Activated naive CD4-positive, alpha-beta T cell treated with anti-CD3 and anti-CD28 coated beads, Interleukin-2, amount 10 ng/mL, durations not matched to agents 7 days and 5 days (primary cell): ENCODE results near the gene PDHX.
"Not testable (repeated sequence)": the region's sequence is repeated elsewhere in the genome, so short reads cannot be mapped to it uniquely, and the experiment has no call there.

ENCODE experiments used
- CTCF ChIA-PET: fragments of 350-600 bp; sonication (Branson Sonifier 250); formaldehyde crosslinking; loops from one replicate; lab custom pipeline; 2021; ENCODE audit warnings: antibody characterized with exemption; lab: Charles Lee
- DNase-seq: peaks from one replicate; pipeline ENCODE4 v3.0.0-alpha.2; 2020
- H3K27ac Mint-ChIP-seq: one replicate; pipeline ENCODE4 v1.8.0; 2021; ENCODE audit warnings: mild to moderate bottlenecking, moderate library complexity, mixed read lengths
- H3K27me3 Mint-ChIP-seq: one replicate; pipeline ENCODE4 v1.8.0; 2021; ENCODE audit warnings: mild to moderate bottlenecking, mixed read lengths
- H3K36me3 Mint-ChIP-seq: one replicate; pipeline ENCODE4 v1.8.0; 2021; ENCODE audit warnings: mixed read lengths
- H3K4me1 Mint-ChIP-seq: one replicate; pipeline ENCODE4 v1.8.0; 2021; ENCODE audit warnings: mixed read lengths
- H3K4me3 Mint-ChIP-seq: one replicate; pipeline ENCODE4 v1.8.0; 2021; ENCODE audit warnings: mild to moderate bottlenecking, moderate library complexity, mixed read lengths
- H3K9me3 Mint-ChIP-seq: one replicate; pipeline ENCODE4 v1.8.0; 2021; ENCODE audit warnings: mixed read lengths

Gene PDHX

DNA sequence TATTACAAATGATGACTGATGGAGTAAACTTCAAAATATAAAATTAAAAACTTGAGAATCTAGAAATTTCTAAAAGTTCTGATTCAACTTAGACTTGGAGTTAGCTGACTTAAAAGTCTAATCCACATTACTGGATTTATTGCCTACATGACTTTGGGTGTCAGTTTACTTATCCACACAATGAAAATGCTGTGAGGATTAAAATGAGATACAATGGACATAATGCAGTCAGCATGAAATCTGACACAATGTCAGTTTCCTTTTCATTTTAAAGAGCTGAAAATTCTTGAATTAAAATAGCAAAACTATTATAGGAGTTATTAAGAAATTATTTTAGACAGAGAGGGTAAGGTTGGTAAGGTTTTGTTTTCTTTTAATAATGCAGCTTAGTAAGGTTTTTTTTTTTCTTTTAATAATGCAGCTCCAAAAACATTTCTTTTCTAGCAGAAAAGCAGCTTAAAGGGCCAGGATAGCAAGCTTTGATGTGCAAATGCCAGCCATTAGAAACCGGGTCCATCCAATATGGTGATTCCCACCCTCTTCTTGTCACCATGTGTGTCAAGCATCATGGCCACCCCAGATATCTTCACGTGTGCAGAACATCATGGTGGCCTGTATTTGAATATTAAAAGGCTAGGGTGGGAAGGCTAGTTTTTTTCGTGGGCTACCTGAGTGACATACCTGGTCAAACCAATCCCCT is 19.1 kb upstream of the PDHX start:
- H3K9me3 Mint-ChIP-seq: peaks cover 50% of the 10 kb centered on the region
- no peaks in the 10 kb centered on the region for H3K27me3 Mint-ChIP-seq
- no peak overlapping the region for H3K27ac Mint-ChIP-seq
- no peaks in the 10 kb centered on the region for H3K4me1 Mint-ChIP-seq
- peaks cover 28% of the 10 kb centered on the region for H3K36me3 Mint-ChIP-seq
- DNase-seq: no peak
- H3K4me3 Mint-ChIP-seq: no peak overlapping the region
- CTCF ChIA-PET: interaction anchor here (1.3 to 1.4 kb wide), 2 partner anchors 9 to 331 kb away, joined by 3 to 4 read pairs; no protein-coding TSS in a partner anchor

DNA sequence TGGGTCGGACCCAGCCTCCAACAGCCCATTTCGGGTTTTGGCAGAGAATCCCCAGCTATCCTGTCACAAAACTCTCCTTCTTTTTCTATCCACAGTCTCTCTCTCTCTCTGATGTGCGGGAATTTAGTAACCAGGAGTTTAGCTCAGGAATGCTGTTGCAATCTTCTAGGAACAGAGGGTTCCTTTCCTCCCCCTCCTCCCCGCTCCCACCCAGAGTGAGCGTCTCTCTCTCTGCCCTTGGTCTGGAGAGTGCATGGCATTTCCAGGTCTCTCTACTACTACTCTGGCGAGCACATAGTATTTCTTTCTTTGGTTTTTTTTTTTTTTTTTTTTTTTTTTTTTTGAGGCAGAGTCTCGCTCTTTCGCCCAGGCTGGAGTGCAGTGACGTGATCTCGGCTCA is 17.9 kb upstream of the PDHX start:
- Mint-ChIP-seq H3K36me3 (peaks cover 34% of the 10 kb centered on the region), H3K4me3 (no peak overlapping the region), H3K27ac (no peak overlapping the region), H3K27me3 (no peaks in the 10 kb centered on the region), H3K4me1 (no peaks in the 10 kb centered on the region), H3K9me3 (peaks cover 54% of the 10 kb centered on the region)
- CTCF ChIA-PET: interaction anchor here (0.8 to 1.0 kb wide), 2 partner anchors 11 to 312 kb away, joined by 3 read pairs; no protein-coding TSS in a partner anchor
- DNase-seq: no peak

DNA sequence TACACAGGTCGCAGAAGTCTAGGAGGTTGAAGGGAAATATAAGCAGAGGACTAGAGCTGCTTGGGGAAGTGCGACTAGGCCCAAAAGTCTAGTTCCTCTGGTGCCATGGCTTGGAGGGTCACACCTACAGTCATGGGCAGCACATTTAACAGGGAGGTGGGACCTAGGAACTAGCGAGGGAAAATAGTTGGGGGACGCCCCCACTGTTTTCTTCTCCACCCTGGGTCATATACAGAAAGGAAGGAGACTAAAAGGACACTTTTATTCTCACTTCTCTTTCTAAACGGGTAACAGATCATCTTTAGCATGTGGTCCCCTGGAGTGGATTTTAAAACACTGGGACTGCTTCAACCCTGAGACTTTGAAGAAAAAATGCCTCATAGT is 16.8 kb upstream of the PDHX start:
- no peak for DNase-seq
- peaks cover 60% of the 10 kb centered on the region for H3K9me3 Mint-ChIP-seq
- no peaks in the 10 kb centered on the region for H3K4me1 Mint-ChIP-seq
- H3K36me3 Mint-ChIP-seq: peaks cover 38% of the 10 kb centered on the region
- H3K27me3 Mint-ChIP-seq: no peaks in the 10 kb centered on the region
- H3K27ac Mint-ChIP-seq: no peak overlapping the region
- CTCF ChIA-PET: interaction anchor here (0.8 kb wide), 1 partner anchor 8 kb away, joined by 5 read pairs; no protein-coding TSS in a partner anchor
- no peak overlapping the region for H3K4me3 Mint-ChIP-seq

DNA sequence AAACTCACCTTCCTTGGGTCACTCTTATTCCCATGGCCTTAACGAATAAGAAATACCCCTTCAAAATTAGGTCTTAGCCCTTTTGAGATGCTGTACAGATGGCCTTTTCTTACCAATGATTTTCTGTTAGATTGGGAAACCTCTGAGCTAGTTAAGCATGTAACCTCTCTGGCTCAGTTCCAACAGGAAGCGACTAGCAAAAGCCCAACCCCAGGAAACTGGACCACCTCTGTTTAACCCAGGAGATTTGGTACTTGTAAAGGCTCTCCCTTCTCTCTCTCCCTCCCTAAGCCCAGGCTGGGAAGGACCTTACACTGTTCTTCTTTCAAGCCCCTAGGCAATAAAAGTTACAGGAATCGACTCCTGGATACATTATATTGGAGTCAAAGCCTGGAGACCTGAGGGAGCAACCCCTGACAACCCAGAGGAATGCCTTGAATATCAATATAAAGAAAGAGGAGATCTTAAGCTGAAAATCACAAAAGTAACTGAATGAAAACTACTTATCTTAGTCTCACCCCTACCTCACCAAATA is 11.9 kb upstream of the PDHX start:
- H3K27me3 Mint-ChIP-seq: no peaks in the 10 kb centered on the region
- CTCF ChIA-PET: no interaction called here
- peaks cover 23% of the 10 kb centered on the region for H3K36me3 Mint-ChIP-seq
- no peak overlapping the region for H3K4me3 Mint-ChIP-seq
- no peak for DNase-seq
- no peaks in the 10 kb centered on the region for H3K4me1 Mint-ChIP-seq
- H3K27ac Mint-ChIP-seq: no peak overlapping the region
- H3K9me3 Mint-ChIP-seq: peaks cover 38% of the 10 kb centered on the region

DNA sequence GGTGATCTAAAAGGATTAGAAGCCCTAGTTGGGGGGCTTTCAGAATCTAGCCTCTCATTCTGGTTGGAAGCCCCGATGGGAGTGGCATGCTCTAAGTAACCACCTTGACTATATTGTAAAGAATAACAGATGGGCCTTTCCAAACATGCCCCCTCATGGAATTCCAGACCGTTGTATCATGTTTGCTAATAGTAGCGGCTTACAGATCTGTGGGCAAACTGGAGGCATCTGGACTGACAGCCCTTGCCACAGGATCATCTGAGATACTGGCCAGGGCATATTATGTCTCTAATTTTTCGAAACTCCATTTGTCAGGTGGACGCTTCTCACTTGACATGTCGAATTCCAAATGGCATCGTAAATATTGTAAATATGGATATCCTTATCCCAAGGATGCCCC is 10.8 kb upstream of the PDHX start:
- Mint-ChIP-seq H3K4me3 (no peak overlapping the region), H3K4me1 (no peaks in the 10 kb centered on the region), H3K27me3 (no peaks in the 10 kb centered on the region), H3K27ac (no peak overlapping the region), H3K9me3 (peaks cover 27% of the 10 kb centered on the region), H3K36me3 (peaks cover 16% of the 10 kb centered on the region)
- CTCF ChIA-PET: no interaction called here
- no peak for DNase-seq

DNA sequence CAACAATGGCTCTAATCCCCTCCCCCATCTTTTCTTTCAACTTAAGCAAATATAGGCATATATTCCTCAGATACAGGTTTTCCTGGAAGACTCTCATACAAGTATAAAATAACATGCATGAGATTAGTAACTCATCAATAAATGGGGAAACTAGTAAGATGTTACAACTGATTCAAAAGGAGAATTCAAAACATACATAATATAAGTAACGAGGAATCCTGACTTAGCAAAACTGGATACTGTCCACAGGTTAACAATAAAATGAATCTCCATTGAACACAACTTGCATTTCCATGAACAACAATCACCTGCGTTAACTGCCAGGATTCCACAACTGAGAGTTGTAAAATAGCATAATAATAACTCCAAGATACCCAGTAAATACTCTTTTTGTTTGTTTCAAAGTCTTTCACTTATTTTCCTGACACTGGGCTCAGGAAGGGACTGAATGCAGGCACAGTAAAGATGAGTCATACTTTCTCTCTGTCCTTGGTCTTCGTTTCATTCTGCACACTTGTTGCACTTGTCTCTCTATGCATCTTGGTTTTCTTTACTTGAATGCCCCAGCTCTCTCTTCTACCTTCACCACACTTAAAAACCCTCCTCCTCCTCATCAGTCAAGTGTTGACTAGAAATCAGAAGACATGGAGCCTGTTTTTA is 8.4 kb upstream of the PDHX start:
- CTCF ChIA-PET: interaction anchor here (0.8 to 1.3 kb wide), 2 partner anchors 17 to 496 kb away, joined by 4 read pairs; no protein-coding TSS in a partner anchor

DNA sequence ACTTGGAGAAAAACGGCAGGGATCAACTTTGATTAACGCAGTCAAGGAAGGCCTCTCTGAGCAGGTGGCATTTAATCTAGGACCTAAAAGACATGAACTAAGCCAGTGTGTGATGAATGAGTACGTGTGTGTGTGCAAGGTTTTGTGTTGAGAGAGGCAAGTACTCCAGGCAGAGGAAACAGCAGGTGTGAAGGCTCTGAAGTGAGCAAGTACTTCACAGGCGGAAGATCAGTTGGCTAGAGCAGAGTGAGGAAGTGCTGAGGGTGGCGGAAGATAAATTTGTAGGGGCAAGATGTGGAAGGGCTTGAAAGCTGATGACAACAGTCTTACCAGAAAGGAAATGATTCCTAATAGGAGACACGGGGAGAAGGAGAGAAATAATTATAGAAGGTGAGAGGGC is 7.0 kb upstream of the PDHX start:
- peaks cover 15% of the 10 kb centered on the region for H3K36me3 Mint-ChIP-seq
- H3K9me3 Mint-ChIP-seq: peaks cover 4% of the 10 kb centered on the region
- no peak overlapping the region for H3K4me3 Mint-ChIP-seq
- CTCF ChIA-PET: interaction anchor here (0.8 to 1.6 kb wide), 4 partner anchors 11 to 484 kb away, joined by 3 to 4 read pairs (median 4); no protein-coding TSS in a partner anchor
- H3K27ac Mint-ChIP-seq: no peak overlapping the region
- DNase-seq: no peak
- H3K27me3 Mint-ChIP-seq: no peaks in the 10 kb centered on the region
- peaks cover 6% of the 10 kb centered on the region for H3K4me1 Mint-ChIP-seq

More for the DNA sequence above, 8.4 kb upstream of the PDHX start:
- Mint-ChIP-seq H3K9me3 (peaks cover 8% of the 10 kb centered on the region), H3K27ac (no peak overlapping the region), H3K4me3 (no peak overlapping the region), H3K4me1 (no peaks in the 10 kb centered on the region), H3K27me3 (no peaks in the 10 kb centered on the region), H3K36me3 (peaks cover 14% of the 10 kb centered on the region)
- no peak for DNase-seq

DNA sequence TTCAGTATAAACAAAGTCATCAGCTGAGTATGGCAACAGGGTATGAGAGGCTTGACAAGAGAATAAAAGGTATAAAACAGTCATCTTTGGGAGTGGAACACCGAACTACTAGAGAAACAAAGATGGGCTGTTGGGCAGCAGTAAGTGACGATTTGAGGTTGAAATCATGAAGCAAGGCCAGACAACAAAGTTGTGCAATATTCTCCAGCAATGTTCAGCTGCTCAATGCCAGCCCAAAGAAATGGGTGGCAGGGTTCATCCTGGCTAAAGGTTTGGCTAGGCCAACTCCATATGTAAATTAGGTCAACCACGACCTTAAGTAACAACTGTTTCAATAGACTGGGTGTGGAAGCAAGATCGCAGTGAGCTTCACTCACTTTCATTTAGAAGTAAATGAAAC is 6.5 kb upstream of the PDHX start:
- peaks cover 9% of the 10 kb centered on the region for H3K4me1 Mint-ChIP-seq
- H3K27ac Mint-ChIP-seq: no peak overlapping the region
- peaks cover 13% of the 10 kb centered on the region for H3K36me3 Mint-ChIP-seq
- H3K9me3 Mint-ChIP-seq: peaks cover 4% of the 10 kb centered on the region
- no peaks in the 10 kb centered on the region for H3K27me3 Mint-ChIP-seq
- DNase-seq: no peak
- CTCF ChIA-PET: interaction anchor here (0.8 to 1.6 kb wide), 2 partner anchors 482 to 483 kb away, joined by 3 to 4 read pairs; no protein-coding TSS in a partner anchor
- no peak overlapping the region for H3K4me3 Mint-ChIP-seq

DNA sequence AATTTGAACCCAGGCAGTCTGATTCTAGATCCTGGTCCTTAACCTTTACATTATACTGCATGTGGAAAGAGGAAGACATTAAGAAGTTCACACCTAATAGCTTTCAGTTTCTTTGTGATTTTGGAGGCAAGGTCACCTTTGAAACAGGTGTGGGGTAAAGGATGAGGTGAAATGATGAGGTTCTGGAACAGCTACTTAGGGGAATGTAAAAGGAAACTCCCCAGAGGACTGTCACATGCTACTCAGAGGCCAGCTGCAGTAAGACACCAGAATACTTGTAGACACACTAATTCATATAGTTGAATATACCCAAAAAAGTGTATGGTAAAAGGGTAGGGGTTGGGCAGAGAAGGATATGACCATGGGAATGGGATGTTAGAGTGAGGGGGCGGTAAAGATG is 5.6 kb upstream of the PDHX start:
- CTCF ChIA-PET: interaction anchor here (1.6 kb wide), 1 partner anchor 483 kb away, joined by 4 read pairs; no protein-coding TSS in a partner anchor
- DNase-seq: no peak
- no peaks in the 10 kb centered on the region for H3K27me3 Mint-ChIP-seq
- peaks cover 4% of the 10 kb centered on the region for H3K9me3 Mint-ChIP-seq
- peaks cover 16% of the 10 kb centered on the region for H3K36me3 Mint-ChIP-seq
- H3K4me3 Mint-ChIP-seq: no peak overlapping the region
- H3K27ac Mint-ChIP-seq: no peak overlapping the region
- H3K4me1 Mint-ChIP-seq: peaks cover 16% of the 10 kb centered on the region

DNA sequence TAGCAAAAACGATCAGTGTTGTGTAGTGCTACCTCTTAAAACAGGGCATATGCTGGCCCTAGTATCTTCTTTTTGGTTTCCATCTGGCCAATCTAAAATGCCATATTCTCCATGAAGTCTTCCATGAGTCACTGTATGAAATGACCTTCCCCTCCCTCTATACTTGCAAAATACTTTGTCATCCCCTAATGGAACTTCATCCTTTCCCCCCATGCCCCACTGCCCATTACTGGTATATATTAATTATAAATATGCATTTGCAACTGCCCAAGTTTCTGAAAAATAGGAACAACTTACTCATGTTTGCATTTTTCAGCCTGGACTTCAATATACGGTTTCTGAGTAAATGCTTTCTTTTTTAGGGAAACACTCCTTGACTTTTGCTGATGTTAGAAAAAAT is 4.7 kb upstream of the PDHX start:
- no peak for DNase-seq
- H3K36me3 Mint-ChIP-seq: peaks cover 16% of the 10 kb centered on the region
- peaks cover 4% of the 10 kb centered on the region for H3K9me3 Mint-ChIP-seq
- no peaks in the 10 kb centered on the region for H3K27me3 Mint-ChIP-seq
- no peak overlapping the region for H3K4me3 Mint-ChIP-seq
- no peak overlapping the region for H3K27ac Mint-ChIP-seq
- H3K4me1 Mint-ChIP-seq: peaks cover 16% of the 10 kb centered on the region
- CTCF ChIA-PET: no interaction called here

DNA sequence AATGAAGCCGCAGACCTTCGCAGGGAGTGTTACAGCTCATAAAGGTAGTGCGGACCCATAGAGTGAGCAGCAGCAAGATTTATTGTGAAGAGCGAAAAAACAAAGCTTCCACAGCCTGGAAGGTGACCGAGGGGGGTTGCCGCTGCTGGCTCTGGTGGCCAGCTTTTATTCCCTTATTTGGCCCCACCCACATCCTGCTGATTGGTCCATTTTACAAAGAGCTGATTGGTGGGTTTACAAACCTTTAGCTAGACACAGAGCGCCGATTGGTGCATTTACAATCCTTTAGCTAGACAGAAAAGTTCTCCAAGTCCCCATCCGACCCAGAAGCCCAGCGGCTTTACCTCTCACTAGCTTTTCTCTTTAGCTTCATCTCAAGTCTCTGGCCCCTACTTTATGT is 2.9 kb upstream of the PDHX start:
- H3K27me3 Mint-ChIP-seq, H3K27ac Mint-ChIP-seq, H3K9me3 Mint-ChIP-seq, H3K4me3 Mint-ChIP-seq, DNase-seq: not testable (repeated sequence)
- peaks cover 33% of the 10 kb centered on the region for H3K4me1 Mint-ChIP-seq
- H3K36me3 Mint-ChIP-seq: peaks cover 16% of the 10 kb centered on the region
- CTCF ChIA-PET: interaction anchor here (1.1 to 1.4 kb wide), 2 partner anchors 478 to 481 kb away, joined by 3 to 4 read pairs; no protein-coding TSS in a partner anchor

DNA sequence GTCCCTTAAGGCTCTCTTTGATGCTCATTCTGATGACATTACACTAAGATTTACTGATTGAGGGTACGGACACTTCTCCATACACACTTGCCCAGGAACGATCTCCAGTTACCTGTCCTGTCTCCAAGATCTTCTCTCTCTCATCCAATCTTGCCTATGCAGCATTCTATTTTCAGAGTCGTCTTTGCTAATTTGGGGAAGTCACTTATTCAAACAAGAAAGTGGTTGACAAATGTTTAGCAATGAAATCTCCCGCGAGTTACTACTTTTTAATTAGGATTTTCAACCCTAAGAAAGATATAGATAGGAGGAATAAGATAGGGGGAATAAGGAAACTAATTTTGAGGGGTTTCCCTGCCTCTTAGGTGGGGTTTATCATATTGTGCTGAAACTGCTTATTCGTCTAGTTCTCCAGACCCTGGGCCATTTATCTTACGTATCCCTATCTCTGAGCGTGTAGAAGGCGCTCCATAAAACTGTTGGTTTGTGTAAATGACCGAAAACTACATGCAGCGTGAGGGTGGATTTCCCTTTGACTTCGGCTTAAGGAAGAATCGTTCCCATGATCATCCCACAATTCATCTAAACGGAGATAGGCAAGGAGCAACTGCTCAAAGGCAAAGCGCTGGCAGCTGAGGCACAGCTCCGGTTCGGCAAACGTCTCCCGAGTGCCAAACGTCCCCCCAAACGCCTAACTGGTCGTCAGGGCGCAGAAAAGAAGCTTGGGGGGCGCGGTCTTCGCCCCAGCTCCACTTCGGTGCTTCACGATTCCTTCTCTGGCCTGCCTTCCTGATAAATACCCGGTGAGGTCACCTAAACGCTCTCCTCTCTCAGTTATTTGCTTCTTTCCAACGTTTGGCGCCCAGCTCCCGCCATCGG is 1.0 kb upstream of the PDHX start:
- H3K27ac Mint-ChIP-seq: peak overlapping the region; percentile 89
- peak overlapping the region; percentile 88 for H3K4me3 Mint-ChIP-seq
- H3K27me3 Mint-ChIP-seq: no peaks in the 10 kb centered on the region
- H3K4me1 Mint-ChIP-seq: peaks cover 35% of the 10 kb centered on the region
- H3K9me3 Mint-ChIP-seq: peaks cover 3% of the 10 kb centered on the region
- H3K36me3 Mint-ChIP-seq: peaks cover 18% of the 10 kb centered on the region
- CTCF ChIA-PET: interaction anchor here (2.8 kb wide), 1 partner anchor 11 kb away, joined by 13 read pairs; no protein-coding TSS in a partner anchor
- no peak for DNase-seq

DNA sequence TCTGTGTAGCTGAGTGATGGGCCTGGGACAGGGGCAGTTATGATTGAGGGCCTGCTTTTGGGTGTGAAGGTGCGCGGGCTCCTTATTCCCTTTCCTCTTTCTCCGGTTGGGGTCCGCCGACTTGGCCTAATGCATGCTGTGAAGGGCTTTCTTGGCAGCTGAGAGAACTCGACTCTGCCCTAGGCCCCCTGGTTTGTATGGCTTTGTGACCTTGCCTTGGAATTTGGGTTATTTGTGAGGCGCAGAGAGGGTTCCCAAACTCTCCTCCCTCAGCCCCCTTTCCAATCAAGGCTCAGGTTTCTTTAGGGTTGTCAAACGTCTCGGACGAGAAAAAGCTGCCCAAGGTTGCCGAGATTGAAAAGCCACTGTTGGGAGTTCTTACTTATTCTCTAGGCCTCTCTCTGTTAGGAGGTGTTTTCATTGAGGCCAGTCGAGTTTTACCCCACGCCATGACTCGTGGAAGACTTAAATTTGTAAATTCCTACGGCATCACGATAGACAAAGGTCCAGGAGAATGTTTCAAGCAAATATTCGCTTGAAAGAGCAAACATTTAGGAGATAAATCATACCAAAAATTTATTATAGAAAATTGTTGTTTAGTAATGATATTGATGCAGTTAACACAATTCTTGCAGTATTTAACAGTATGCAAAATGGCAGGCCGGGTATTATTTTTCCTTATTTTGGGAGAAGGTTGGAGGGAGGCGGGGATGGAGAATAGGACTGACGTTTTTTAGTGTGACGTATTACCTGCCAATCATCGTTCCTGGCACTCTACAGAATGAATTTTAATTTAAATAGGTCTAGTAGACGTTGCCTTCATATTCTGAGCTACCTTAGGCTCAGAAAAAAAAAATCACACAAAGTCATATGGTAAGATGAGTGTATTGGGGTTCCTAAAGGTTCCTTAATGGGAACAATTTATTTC is 689 bp downstream of the PDHX start:
- Mint-ChIP-seq H3K9me3 (peaks cover 3% of the 10 kb centered on the region), H3K36me3 (peaks cover 18% of the 10 kb centered on the region), H3K27ac (peak overlapping the region; percentile 89), H3K27me3 (no peaks in the 10 kb centered on the region), H3K4me3 (peak overlapping the region; percentile 88), H3K4me1 (peaks cover 35% of the 10 kb centered on the region)
- CTCF ChIA-PET: interaction anchor here (0.7 to 2.8 kb wide), 3 partner anchors 9 to 388 kb away, joined by 3 to 13 read pairs (median 4); no protein-coding TSS in a partner anchor
- DNase-seq: no peak
